IPS-20b (cell line): ENCODE results near the gene TRAP1.
"Not testable (repeated sequence)": the region's sequence is repeated elsewhere in the genome, so short reads cannot be mapped to it uniquely, and the experiment has no call there.

Experiments used
- H3K27ac ChIP-seq: one replicate; pipeline ENCODE4 v1.5.1; 2013; ENCODE audit warnings: low read length
- H3K27me3 ChIP-seq: 2 replicates; pipeline ENCODE4 v1.6.1; 2013; ENCODE audit warnings: mild to moderate bottlenecking, low read length, inconsistent platforms; ENCODE audit not compliant: insufficient read depth
- H3K36me3 ChIP-seq: 2 replicates; pipeline ENCODE4 v1.6.1; 2013; ENCODE audit warnings: low read depth, mild to moderate bottlenecking, inconsistent platforms, low read length, moderate library complexity; ENCODE audit not compliant: insufficient read depth
- H3K4me1 ChIP-seq: 2 replicates; pipeline ENCODE4 v1.6.1; 2013; ENCODE audit warnings: mild to moderate bottlenecking, control low read depth, inconsistent platforms, low read length, moderate library complexity; ENCODE audit not compliant: insufficient read depth
- H3K4me3 ChIP-seq: 2 replicates; pipeline ENCODE4 v1.5.1; 2013; ENCODE audit warnings: mild to moderate bottlenecking, low read length, inconsistent platforms
- H3K9ac ChIP-seq: 2 replicates; pipeline ENCODE4 v1.6.1; 2013; ENCODE audit warnings: low read depth, mild to moderate bottlenecking, inconsistent platforms, low read length, moderate library complexity
- H3K9me3 ChIP-seq: 2 replicates; pipeline ENCODE4 v1.6.1; 2013; ENCODE audit warnings: mild to moderate bottlenecking, low read depth, low read length, inconsistent platforms; ENCODE audit not compliant: insufficient read depth

Gene TRAP1

DNA sequence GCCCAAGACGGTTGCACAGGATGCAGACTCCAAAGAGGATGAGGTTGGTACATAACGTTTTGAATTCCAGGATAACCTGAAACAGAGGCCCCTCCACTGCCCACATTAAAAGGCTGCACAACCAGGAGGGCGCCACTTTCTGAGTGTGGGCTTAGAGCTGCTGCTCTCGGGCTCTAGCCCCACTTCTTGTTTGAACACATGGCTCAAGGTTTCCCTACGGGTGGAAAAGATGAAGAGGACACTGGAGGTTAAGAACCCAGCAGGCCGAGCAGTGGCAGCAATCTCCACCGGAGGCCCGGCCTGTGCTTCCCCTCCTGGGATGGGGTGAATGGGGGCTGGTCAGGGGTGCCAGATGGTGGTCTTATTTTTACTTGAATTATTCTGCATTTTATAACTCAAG, 8.0 kb upstream of the TRAP1 start:
- Histone ChIP-seq H3K4me1 (no peaks in the 10 kb centered on the region), H3K9me3 (no peaks in the 10 kb centered on the region), H3K27me3 (no peaks in the 10 kb centered on the region), H3K9ac (no peak overlapping the region), H3K4me3 (no peak overlapping the region), H3K27ac (no peak overlapping the region), H3K36me3 (peaks cover 25% of the 10 kb centered on the region)

DNA sequence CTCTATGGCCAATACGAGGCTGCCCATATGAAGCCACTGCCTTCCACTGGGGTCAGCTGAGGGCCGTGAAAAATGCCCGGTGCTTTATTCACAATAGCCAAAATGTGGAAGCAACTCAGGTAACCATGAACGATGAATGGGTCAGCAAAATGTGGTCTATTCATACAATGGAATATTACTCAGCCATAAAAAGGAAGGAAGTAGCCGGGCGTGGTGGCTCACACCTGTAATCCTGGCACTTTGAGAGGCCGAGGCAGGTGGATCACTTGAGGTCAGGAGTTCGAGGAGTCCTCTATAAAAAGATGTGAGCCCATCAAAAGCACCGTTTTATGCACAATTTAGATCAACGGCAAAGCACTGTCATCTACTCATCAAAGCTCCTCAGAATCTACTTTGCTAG, 5.2 kb upstream of the TRAP1 start:
- peaks cover 1% of the 10 kb centered on the region for H3K36me3 ChIP-seq
- no peaks in the 10 kb centered on the region for H3K9me3 ChIP-seq
- no peaks in the 10 kb centered on the region for H3K4me1 ChIP-seq
- H3K27ac ChIP-seq, result no peak overlapping the region
- H3K4me3 ChIP-seq, result no peak overlapping the region
- H3K9ac ChIP-seq, result no peak overlapping the region
- no peaks in the 10 kb centered on the region for H3K27me3 ChIP-seq

DNA sequence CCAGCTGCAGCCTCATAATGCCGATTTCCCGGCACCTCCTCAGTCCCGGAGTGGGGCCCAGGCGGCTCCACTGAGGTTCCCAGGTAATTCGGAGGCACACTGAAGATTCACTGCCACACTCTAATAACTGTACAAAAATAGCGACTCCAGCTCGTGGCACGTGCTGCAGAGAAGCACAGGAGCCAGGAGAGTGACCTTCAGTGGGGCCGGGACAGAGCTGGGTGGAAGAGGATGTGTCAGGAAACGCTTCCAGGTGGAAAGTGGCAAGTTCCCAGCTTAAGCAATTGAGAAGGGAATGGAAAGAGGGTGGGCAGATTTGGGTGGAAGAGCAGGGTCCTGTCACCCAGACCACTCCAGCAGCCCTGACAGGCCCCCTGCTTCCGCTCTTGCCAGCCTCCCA, 3.1 kb upstream of the TRAP1 start:
- Histone ChIP-seq H3K9ac (no peak overlapping the region), H3K36me3 (no peaks in the 10 kb centered on the region), H3K4me3 (no peak overlapping the region), H3K27ac (no peak overlapping the region), H3K27me3 (no peaks in the 10 kb centered on the region), H3K9me3 (no peaks in the 10 kb centered on the region), H3K4me1 (peaks cover 4% of the 10 kb centered on the region; the same call in 1 of the 2 replicates)

DNA sequence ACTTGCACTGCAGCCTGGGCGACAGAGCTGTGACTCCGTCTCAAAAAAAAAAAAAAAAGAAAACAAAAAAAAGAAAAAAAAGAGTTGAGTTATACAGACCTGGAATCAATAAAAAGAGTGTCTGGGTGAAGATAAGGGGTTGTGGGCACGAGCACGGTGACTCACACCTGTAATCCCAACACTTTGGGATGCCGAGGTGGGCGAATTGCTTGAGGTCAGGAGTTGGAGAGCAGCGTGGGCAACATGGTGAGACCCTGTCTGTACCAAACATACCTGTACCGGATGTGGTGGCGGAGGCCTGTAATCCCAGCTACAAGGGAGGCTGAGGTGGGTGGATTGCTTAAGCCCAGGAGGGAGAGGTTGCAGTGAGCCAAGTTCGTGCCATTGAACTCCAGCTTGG, 1.3 kb upstream of the TRAP1 start:
- H3K4me1 ChIP-seq, result peaks cover 4% of the 10 kb centered on the region; the same call in 1 of the 2 replicates
- peaks cover 11% of the 10 kb centered on the region; the same call in 1 of the 2 replicates for H3K36me3 ChIP-seq
- no peak overlapping the region for H3K27ac ChIP-seq
- H3K9ac ChIP-seq, result no peak overlapping the region
- H3K4me3 ChIP-seq, result no peak overlapping the region
- H3K9me3 ChIP-seq, result no peaks in the 10 kb centered on the region
- no peaks in the 10 kb centered on the region for H3K27me3 ChIP-seq

DNA sequence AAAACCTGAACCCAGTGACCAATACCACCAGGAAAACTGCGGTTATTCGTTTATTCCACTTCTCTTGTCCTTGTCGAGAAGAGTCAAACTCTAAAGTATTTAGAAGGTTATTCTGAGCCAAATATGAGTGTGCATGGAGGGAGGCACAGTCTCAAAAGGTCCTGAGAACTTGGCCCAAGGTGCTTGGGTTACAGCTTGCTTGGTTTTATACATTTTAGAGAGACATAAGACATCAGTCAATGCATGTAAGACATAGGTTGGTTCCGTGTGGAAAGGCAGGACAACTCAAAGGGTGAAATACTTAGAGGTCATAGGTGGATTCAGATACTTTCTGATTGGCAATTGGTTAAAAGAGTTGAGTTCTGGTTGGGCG, 681 bp upstream of the TRAP1 start:
- Histone ChIP-seq H3K9me3 (no peaks in the 10 kb centered on the region), H3K4me1 (peaks cover 4% of the 10 kb centered on the region; the same call in 1 of the 2 replicates), H3K27me3 (no peaks in the 10 kb centered on the region), H3K36me3 (peaks cover 17% of the 10 kb centered on the region; the same call in 1 of the 2 replicates), H3K9ac (peak overlapping the region; percentile 94; the same call in 1 of the 2 replicates), H3K4me3 (peak overlapping the region; percentile 76), H3K27ac (no peak overlapping the region)

DNA sequence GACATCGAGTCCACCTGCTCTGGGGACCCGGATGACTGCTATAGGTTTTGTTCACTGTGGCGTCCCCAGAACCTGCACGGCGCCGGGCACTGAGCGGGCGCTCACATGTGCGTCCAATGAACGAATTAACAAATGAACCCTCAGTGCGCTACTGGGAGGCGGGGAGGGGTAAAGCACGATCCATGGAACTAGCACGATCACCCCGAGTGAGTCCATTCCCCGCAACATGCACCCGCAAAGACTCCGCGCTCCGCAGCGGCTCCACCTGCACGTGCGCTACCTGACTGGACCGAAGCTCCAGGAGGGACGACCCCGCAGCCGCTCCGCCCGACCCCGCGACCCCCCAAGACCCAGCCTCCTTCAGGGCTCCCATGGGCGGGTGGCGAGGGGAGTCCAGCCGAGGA, 491 bp downstream of the TRAP1 start:
- Histone ChIP-seq H3K27ac (peak overlapping the region; percentile 42), H3K4me3 (peak overlapping the region; percentile 76)

DNA sequence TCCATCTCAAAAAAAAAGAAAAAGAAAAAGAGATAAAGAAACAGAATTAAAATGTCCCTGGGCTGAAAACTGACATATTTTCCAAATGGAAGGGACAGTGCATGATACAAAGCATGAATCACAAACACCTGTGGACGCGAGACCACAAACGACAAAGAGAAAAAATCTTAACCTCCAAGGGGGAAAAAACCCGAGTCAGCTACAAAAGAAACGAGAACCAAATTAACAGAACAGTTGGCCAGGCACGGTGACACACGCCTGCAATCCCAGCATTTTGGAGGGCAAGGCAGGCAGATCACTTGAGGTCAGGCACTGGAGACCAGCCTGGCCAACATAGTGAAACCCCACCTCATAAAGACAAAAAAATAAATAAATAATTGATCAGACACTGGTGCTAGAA, 1.9 kb downstream of the TRAP1 start:
- H3K4me3 ChIP-seq, result no peak overlapping the region
- H3K36me3 ChIP-seq, result peaks cover 21% of the 10 kb centered on the region; the same call in 1 of the 2 replicates
- H3K9me3 ChIP-seq, result no peaks in the 10 kb centered on the region
- H3K4me1 ChIP-seq, result peaks cover 4% of the 10 kb centered on the region; the same call in 1 of the 2 replicates
- no peak overlapping the region for H3K9ac ChIP-seq
- no peaks in the 10 kb centered on the region for H3K27me3 ChIP-seq
- H3K27ac ChIP-seq, result no peak overlapping the region

More for the DNA sequence above, 491 bp downstream of the TRAP1 start:
- H3K27me3 ChIP-seq, result no peaks in the 10 kb centered on the region
- H3K9me3 ChIP-seq, result no peaks in the 10 kb centered on the region
- H3K36me3 ChIP-seq, result peaks cover 20% of the 10 kb centered on the region; the same call in 1 of the 2 replicates
- peaks cover 4% of the 10 kb centered on the region; the same call in 1 of the 2 replicates for H3K4me1 ChIP-seq
- peak overlapping the region; percentile 94 for H3K9ac ChIP-seq

DNA sequence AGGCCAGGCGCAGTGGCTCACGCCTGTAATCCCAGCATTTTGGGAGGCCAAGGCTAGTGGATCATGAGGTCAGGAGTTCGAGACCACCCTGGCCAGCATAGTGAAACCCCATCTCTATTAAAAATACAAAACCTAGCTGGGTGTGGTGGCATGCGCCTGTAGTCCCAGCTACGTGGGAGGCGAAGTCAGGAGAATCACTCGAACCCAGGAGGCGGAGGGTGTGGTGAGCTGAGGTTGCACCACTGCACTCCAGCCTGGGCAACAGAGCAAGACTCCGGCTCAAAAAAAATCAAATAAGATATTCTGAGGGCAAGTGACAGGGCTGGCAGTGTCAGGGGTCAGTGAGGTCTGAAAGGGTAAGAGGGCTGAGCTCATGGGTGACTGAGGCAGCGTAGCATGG, 2.9 kb downstream of the TRAP1 start:
- peaks cover 29% of the 10 kb centered on the region for H3K36me3 ChIP-seq
- not testable (repeated sequence) for H3K4me1 ChIP-seq, H3K9me3 ChIP-seq, H3K4me3 ChIP-seq, H3K9ac ChIP-seq, H3K27me3 ChIP-seq, H3K27ac ChIP-seq

DNA sequence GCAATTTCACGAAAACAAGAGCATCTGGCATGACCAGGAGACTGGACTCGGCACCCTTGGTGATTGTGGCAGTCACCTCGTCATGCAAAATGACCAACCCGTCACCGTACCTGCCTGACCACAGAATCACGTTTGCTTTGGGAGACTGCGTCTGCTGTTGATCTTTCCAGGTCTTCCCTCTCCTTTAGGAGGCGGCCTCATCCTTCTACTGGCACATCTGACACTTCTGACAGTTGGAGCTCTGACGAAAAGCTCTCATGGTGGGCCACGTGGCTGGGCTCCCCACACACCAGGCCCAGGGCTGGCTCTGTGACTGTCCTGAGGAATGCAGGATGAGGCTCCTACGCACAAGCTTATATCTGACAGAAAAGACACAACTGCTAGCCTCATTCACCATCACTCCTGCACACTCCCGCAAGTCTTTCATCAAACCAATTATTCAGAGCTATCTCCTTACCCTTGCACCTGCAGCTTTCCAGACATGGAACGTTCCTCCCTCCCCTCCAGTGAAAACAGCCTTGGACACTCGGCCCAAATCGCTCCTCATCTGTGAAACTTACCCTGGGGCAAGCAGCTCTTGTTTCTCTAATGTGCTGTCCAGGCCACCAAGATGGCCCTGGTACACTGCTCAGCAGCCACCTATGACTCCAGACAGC, 3.6 kb downstream of the TRAP1 start:
- no peaks in the 10 kb centered on the region for H3K27me3 ChIP-seq
- peaks cover 4% of the 10 kb centered on the region; the same call in 1 of the 2 replicates for H3K4me1 ChIP-seq
- H3K27ac ChIP-seq, result no peak overlapping the region
- peaks cover 29% of the 10 kb centered on the region for H3K36me3 ChIP-seq
- H3K4me3 ChIP-seq, result no peak overlapping the region
- H3K9me3 ChIP-seq, result no peaks in the 10 kb centered on the region
- H3K9ac ChIP-seq, result no peak overlapping the region

DNA sequence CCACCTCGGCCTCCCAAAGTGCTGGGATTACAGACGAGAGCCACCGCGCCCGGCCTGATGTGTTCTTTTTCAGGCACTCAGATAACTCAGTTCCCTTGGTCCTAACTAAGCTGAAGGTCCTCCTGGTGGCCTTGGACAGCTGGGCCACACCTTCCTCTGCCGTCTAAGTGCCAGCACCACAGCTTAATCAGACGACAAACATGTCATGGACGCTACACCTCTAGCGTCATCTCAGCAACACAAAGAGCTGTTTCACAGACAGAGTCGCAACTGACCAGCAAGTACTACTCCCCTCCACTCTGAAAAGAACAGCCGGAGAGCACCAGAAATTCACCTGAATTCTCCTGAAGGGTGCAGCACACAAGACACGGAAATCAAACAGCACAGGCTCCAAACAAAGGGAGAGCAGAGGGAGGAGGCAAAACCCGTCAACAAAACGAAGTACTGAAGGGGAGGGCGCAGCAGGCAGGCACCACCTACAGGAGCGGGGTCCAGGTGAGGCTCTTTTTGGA, 4.4 kb downstream of the TRAP1 start:
- Histone ChIP-seq H3K4me1 (peaks cover 4% of the 10 kb centered on the region; the same call in 1 of the 2 replicates), H3K36me3 (peaks cover 29% of the 10 kb centered on the region)

DNA sequence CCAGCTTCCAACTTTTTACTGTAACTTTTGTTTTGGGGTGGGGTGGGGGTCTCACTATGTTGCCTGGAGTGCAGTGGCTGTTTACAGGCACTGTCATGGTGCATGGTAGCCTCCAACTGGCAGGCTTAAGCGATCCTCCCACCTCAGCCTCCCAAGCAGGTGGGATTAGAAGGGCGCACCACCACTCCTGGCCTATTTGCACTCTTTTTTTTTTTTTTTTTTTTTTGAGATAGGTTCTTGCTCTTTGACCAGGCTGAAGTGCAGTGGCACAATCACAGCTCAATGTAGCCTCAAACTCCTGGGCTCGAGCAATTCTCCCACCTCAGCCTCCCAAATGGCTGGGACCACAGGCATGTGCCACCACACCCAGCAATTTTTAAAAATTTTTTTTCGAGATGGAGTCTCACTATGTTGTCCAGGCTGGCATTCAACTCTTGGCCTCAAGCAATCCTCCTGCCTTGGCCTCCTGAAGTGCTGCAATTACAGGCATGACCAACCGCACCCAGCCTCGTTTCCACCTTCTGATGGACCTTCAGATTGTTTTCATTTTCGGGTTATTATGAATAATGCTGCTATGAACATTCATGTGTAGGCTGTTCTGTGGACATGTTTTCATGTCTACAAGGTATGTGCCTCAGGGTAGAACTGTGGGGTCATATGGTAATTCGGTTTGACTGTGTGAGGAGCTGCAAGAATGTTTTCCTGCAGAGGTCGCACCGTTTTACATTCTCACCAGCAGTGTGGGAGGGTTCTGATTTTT, 10.9 kb downstream of the TRAP1 start:
- Histone ChIP-seq H3K4me1 (no peaks in the 10 kb centered on the region), H3K9me3 (no peaks in the 10 kb centered on the region), H3K27me3 (no peaks in the 10 kb centered on the region), H3K9ac (no peak overlapping the region), H3K36me3 (peaks cover 17% of the 10 kb centered on the region), H3K27ac (no peak overlapping the region), H3K4me3 (no peak overlapping the region)

More for the DNA sequence above, 4.4 kb downstream of the TRAP1 start:
- Histone ChIP-seq H3K9me3 (no peaks in the 10 kb centered on the region), H3K27me3 (no peaks in the 10 kb centered on the region), H3K27ac (no peak overlapping the region), H3K4me3 (no peak overlapping the region; the same call in 1 of the 2 replicates), H3K9ac (no peak overlapping the region)

DNA sequence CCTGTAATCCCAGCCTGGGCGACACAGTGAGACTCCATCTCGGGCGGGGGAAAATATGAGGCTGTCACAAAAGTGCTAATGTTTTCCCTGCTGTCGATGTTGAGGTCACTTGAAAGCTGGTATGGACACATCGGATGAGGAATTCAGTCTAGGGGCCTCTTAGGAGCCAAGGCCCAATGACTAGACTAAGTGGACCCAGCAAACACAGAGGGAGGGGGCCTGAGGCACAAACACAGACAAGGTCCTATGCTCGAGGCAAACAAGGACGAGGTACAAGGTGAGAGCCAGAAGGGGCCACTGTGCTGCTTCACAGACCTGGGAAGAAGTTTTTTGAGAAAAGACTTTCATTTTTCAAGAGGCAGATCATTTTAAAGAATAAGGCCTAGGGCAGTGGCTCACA, 15.2 kb downstream of the TRAP1 start:
- Histone ChIP-seq H3K9ac (no peak overlapping the region), H3K9me3 (no peaks in the 10 kb centered on the region), H3K4me1 (no peaks in the 10 kb centered on the region), H3K27ac (no peak overlapping the region), H3K36me3 (0 out of 2 replicates have a peak, but pooled peaks cover 8% of the 10 kb centered on the region), H3K27me3 (no peaks in the 10 kb centered on the region), H3K4me3 (no peak overlapping the region)
